ENCODE data around the gene PTPRJ.

The PTPRJ gene

GRCh38 chr11:48096588-48097525 is 116.5 kb downstream of the PTPRJ start:
- DNase-seq, result peak; percentile 28

DNA sequence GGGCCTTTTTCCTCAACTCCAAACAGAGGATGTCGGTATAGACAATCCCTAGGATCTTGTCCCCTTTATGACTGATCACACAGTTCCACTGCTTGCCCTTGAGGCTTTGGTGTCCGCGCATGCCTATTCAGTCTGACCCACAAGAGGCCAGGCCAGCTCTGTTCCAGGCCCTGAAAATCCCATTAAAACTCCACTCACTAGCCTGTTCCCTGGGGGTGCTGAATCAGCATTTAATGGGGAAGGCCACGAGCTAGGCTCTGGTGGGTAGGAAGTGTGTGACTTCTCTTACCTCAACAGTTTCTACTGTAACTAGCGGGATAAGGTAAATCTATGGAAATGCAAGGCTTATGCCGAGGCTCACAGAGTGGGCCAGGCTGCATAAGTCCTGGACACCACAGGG is 117.7 kb downstream of the PTPRJ start:
- no peak for DNase-seq

- no peak for DNase-seq
Measured at GRCh38 chr11:48099916-48100446, 119.6 kb downstream of the PTPRJ start.

DNA sequence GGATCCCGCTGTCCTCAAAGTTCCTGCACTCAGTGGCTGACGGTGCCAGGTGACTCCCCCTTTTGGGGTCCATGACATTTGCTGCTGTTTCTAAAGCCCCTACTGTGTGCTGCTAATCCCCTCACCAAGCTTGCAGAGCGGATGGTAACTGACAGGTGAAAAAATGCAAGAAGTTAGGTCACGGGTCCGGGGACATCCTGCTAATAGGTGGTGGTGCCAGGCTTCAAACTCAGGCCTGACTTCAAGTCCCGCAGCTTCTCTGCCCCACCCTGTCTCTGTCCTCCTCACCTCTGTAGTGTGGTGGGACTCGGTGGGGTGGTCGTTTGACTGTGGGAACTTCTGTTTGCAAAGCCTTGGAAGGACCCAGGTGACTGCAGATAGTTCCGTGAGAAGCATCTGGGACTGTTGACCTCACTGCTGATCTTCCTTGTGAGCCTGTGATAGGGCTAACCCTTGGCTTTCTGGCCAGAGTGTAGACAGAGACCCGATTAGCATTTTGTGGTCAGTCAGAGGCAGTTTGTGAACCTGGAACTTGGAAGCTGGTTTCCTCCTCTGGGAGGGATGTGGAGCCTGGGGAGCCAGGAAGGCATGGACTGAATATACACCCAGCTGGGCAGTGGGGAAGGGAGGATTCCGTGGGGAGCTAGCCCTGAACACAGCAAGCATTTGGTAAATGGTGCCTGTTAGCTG is 120.8 kb downstream of the PTPRJ start:
- DNase-seq, result no peak

DNA sequence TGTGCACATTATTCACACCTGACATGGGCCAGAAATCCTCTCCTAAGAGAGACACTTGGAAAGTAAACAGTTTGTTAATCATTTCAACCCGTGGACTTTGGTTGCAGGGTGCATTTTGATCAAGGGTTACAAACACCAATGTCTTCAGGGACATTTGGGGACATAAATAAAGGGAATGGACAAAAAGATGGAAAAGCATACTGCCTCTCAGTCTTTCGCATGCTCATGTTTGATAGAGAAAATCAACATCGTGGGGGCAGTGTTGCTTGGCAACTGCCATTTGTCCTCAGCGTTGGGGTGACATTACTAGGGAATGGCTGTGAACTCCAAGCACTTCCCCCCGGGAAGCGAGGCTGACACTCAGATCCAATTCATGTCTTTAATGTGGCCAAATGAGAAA is 121.6 kb downstream of the PTPRJ start:
- DNase-seq, result no peak

DNA sequence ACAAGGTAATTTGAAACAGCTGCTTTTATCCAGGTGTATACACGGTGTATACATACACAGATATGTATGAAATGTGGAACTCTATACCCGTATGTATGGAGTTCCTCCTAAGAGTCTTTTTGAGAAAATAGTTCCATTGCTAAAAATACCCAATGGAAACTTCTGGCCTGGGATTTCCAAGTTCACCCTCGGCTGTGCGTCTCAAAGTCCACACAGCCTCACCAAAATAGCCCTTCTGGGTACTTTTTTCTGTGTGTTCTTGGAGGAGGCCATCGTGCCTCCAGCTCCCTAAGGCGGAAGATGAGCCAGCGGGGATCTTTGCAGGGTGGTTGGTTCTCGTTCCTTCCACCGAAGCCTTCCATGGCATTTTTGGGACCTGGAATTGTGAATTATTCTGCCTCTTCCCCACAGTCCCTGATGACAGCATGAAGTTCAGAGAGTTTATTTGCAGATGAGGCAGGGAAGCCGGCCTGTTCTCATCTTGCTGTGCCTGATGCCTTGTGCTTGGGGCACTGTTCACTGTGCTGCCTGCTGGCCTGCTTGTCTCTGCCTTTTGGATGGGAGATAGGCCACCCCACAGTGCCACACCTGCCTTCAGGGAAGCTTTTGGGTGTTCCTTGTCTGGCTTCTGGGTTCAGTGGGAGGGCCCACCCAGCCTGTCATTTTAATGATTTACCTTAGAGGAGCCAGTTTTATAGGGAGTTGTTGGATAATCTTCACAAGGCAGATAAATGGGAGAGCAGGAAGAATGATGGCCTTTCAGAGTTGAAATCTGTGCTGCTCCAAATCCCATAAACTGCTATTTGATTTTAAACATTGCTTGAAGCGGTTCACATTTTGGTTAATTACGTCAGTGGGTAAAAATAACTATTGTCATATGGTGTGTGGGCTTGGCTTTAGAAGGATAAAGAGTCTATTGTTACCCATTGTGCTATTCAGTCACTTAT is 123.5 kb downstream of the PTPRJ start:
- no peak for DNase-seq

- DNase-seq, result no peak
Measured at GRCh38 chr11:48104568-48104924, 124.2 kb downstream of the PTPRJ start.

DNA sequence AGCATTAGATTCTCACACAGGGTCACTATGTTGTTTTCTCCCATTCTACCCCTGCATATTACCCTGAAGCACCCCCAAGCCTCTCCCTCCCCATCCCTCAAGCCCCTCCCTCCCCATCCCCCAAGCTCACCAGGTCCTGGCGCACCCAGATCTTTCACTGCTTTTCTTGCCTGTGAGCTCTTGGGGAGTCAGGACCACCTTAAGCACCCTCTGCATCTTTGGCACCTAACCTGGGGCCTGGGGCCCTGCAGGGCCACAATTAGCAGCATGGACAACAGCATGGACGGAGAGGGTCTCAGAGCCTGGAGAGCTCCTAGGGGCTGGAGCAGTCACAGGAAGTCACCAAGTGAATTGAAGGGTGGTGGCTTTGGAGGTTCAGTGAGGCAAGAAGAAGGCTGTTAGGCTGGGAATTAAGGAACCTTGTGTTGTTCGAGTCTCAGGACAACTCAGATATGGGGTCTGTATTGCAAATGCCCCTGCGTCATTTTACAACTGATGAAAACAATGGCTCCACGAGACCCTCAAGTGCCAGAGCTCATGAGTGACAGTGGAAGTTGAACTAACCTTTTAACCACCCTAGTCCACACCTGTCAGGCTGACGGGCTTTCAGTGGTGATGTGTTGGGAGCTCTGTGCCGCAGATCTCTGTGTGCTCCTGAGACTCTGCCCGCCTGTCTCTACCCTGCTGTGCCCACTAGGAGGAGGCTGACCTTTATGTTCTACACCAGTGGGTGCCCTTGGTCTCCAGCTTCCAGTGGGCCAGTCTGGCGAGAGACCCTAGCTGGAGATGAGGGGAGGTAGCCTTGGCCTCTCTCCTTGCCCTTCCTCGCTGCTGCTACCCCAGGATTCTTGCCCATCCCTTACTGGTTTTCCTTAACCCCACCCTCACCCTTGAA is 125.0 kb downstream of the PTPRJ start:
- no peak for DNase-seq

- DNase-seq, result no peak
Measured at GRCh38 chr11:48106166-48106565, 125.8 kb downstream of the PTPRJ start.

DNA sequence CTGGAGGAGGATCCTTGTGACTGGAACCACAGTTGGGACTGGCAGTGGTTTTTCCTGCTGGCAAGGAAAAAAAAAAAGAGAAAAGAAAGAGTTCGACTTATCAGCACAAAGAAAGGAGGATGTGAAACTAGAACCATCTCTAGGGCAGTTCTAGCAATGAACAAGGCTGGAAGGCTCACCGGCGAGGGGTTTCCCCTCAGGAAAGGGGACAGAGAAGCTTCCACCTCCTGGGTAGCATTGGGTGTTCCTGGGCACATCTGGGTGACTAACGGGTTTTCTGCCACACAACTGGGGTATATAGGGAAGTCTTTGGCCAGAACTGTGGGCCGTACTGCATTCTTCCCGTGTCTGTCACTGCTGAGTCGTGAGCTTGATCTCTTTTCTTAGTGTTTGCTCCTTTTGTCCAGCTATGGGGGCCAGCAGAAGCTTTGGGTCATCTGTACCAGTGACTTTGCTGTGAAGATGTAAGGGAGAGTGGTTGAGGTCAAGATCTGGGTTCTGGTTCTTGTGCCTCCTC is 126.9 kb downstream of the PTPRJ start:
- DNase-seq, result peak; percentile 72

DNA sequence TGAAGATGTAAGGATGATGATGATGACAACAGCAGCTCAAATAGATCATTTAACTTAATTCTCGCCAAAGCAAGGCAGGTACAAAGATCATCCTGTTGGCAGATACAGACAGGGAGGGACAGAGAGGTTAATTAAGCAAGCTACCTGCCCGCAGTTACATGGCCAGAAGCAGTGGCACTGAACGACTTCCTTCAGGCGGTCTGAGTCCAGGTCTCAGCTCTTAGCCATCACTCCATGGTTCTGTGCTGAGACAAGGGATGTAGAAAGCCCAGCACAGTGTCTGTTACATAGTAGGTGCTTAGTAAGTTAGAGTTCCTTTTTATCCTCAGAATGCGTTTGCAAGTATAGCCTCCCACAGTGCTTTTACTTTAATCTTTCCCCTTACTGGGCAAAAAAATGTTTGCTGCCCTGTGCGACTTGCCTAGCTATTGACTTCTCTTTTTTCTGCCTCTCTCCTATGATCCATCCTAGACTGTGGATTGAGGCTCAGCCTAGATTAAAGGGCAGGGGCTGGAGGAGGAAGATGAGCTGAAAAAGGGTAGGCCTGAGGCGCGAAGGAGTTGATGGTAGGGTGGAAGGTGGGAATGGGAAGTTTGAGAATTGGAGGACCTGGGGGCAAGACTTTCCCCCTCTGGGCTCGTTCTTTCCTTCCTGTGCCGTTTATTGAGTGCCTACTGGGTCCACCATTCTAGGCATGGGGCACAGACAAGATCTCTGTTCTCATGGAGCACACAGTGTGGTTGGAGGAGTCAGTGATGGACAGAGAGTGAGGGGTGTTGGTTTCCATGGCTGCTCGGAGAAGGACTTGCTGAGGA is 128.1 kb downstream of the PTPRJ start:
- no peak for DNase-seq

- no peak for DNase-seq
Measured at GRCh38 chr11:48109046-48109666, 128.8 kb downstream of the PTPRJ start.

GRCh38 chr11:48110509-48110766 is 130.1 kb downstream of the PTPRJ start:
- DNase-seq, result no peak

DNA sequence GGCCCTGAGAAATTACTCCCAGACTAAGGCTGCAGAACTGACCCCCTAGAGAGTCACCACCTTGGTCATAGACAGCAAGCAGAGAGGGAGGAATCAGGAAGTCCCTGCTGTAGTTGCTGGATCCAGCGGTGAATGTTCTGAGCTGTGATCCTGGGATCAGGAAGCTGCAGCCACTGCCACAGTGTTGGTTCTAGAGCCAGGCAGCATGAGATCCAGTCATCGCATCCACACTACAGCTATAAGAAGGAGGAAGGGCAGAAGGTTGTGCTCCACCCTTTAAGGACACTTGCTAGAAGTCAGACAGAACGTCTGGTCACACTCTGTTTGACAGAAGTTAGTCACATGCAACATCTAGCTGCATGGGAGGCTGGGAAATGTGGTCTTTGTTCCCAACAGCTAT is 131.5 kb downstream of the PTPRJ start:
- no peak for DNase-seq

DNA sequence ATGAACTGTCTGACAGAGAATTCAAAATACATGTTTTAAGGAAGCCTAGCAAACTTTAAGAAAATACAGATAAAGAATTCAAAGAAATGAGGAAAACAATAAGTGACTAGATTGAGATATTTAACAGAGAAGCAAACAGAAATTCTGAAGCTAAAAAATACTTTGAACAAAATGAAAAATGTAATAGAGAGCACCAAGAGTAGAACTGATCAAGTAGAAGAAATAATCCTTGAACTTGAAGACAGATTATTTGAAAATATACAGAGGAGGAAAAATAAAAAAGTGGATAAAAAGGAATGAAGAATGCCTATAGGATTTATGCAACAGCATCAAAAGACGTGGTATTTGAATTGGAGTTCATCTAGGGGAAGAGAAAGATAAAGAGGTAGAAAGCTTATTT is 134.4 kb downstream of the PTPRJ start:
- DNase-seq, result no peak

DNA sequence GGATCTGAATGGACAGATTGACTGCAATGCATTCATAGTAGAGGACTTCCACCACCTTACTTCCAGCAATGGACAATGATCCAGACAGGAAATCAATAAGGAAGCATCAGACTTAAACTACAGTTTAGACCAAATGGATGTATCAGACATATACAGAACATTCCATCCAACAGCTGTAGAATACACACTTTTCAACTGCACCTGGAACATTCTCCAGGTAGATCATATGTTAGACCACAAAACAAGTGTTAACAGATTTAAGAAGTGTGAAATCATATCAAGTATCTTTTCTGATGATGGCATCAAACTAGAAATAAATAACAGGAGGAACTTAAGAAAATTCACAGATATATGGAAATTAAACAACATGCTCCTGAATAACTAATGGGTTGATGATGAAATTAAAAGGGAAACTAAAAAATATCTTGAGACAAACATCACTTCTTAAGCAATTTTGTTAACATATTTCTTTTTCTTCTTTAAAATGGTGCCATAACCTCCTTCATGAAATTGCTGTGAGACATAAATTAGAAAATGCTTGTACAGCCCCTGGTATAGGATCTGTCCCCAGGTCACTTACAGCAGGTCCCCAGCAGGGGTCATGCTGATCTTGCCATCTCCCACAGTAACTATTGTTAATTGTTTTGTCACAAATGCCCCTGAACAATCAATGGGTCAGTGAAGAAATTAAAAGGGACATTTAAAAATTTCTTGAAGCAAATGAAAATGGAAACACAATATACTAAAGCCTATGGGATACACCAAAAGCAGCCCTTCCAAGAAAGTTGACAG is 136.3 kb downstream of the PTPRJ start:
- DNase-seq, result peak; percentile 32

DNA sequence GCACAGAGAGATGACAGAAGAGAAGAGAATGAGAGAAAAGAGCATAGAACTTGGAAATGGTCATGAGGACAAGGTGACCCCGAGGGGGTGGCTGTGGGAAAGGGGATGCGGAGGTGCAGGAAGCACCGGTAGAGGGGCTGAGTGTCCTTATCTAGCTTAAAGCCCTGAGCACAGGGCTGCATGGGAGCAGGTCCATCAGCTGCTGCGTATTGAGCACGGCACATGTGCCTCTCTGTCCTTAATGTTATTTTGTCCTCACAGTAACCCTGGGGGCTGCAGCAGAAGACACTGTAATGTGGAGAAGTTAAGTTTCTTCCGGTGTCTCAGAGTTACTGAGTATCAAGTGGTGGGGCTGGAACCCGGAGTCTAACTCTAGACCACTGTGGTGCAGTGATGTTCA is 141.9 kb downstream of the PTPRJ start:
- no peak for DNase-seq

GRCh38 chr11:48122656-48123055 is 142.3 kb downstream of the PTPRJ start:
- no peak for DNase-seq

- no peak for DNase-seq
Measured at GRCh38 chr11:48123254-48123875, 143.0 kb downstream of the PTPRJ start.

All from activated CD4-positive, alpha-beta T cell treated with anti-CD3 and anti-CD28 coated beads for 48 hours (primary cell).